GM12864 (cell line): Measurements from ENCODE around the gene KHDRBS1.

Experiments
- DNase-seq: peaks from one replicate; pipeline ENCODE4 v3.0.0-alpha.2; 2011; ENCODE audit warnings: low read depth
- H3K4me3 ChIP-seq: 2 replicates; pipeline ENCODE4 v1.5.1; 2011; ENCODE audit warnings: mild to moderate bottlenecking, low read depth, low read length, control low read depth
- CTCF ChIP-seq: IDR thresholded peaks from 2 replicates; pipeline ENCODE4 v1.5.1; 2011; ENCODE audit warnings: low read depth, mild to moderate bottlenecking, moderate library complexity, low read length, control low read depth, inconsistent platforms; ENCODE audit errors: missing control alignments

KHDRBS1 gene

DNA sequence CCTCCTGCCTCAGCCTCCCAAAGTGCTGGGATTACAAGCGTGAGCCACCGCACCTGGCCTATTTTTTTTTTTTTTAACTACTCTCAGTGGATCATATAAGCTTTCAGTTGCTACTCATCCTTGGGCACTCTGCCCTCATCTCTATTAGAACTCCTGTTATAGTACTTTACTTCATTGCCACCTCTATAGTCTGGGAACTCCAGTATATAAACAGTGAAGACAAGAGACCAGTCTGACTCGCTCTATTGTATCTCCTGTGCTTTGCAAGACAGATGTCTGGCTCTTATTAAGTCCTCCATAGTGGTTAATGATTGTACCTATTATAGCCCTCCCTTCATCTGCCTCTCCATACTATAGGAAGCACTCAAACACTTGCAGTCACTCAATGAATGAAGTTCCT is 15.1 kb downstream of the KHDRBS1 start:
- TF ChIP-seq CTCF = no peak
- no peak for DNase-seq
- no peak overlapping the region for H3K4me3 ChIP-seq

GRCh38 chr1:32031578-32032274 is 18.1 kb downstream of the KHDRBS1 start:
- TF ChIP-seq CTCF = no peak
- DNase-seq = no peak
- no peak overlapping the region for H3K4me3 ChIP-seq

GRCh38 chr1:32032275-32032615 is 18.6 kb downstream of the KHDRBS1 start:
- DNase-seq = no peak
- H3K4me3 ChIP-seq = no peak overlapping the region
- TF ChIP-seq CTCF = no peak

- TF ChIP-seq CTCF = no peak
- H3K4me3 ChIP-seq = no peak overlapping the region
- no peak for DNase-seq
Observed at GRCh38 chr1:32035119-32035518, 21.5 kb downstream of the KHDRBS1 start.

DNA sequence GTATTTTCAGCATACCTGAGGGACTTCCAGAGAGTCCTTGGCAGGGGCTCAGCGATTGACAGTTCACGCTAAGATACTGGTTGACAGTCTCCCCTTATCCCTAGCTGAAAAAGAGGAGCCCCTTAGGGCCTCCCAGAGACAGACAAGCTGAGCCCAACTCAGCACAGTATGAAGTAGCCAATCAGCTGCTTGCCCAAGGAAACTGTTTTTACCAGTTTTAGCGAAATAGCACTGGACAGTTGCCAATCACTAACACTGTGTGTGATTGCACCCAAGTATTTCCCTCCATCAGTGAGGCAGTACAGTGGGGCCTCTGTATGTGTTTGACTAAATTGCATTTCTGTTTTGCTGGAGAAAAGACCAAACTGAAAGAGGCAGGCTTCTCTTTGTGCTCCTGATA is 27.0 kb downstream of the KHDRBS1 start:
- no peak for DNase-seq
- TF ChIP-seq CTCF = no peak
- no peak overlapping the region for H3K4me3 ChIP-seq

GRCh38 chr1:32042330-32042729 is 28.7 kb downstream of the KHDRBS1 start:
- no peak overlapping the region for H3K4me3 ChIP-seq
- TF ChIP-seq CTCF = no peak
- no peak for DNase-seq

DNA sequence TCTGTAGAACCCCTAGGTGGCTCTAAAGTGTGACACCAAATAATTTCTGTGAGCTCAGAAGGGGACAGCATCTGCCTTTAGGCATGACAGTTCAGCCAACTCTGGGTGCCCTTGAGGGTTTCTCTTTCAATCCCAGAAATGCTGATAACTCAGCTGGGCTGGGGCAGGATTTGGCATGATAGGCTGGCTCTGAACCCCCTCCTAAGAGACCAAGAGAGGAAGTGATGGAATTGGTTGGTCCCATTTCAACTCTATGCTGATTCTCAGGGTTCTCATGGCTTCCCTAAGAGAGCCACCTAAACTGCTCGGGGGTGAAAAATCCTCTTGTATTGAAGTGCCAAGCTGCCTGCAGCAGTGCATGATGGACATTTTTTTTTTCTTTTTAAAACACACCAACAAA is 30.6 kb downstream of the KHDRBS1 start:
- DNase-seq = no peak
- no peak overlapping the region for H3K4me3 ChIP-seq
- TF ChIP-seq CTCF = no peak
